A673 (cell line): Measurements from ENCODE around the gene THRB. TPM values are rescaled to one million over a fixed set of nuclear protein-coding genes. Genes with fewer than 3 reads are reported as not detected.

Source experiments
- BruUV-seq: library from RNA; stranded (reverse); fragments of 400-500 nt; replicated peaks from 2 replicates; lab custom pipeline; 2021; lab: Mats Ljungman, UMichigan
- CTCF ChIA-PET: fragments of 300-600 bp; sonication (Branson Sonifier 250); formaldehyde crosslinking; loops from one replicate; lab custom pipeline; 2022; ENCODE audit warnings: antibody characterized with exemption; lab: Charles Lee
- POLR2A ChIA-PET: fragments of 300-600 bp; sonication (Branson Sonifier 250); formaldehyde crosslinking; loops from one replicate; lab custom pipeline; 2022; ENCODE audit warnings: antibody characterized with exemption; ENCODE audit not compliant: low non-redundant PET; lab: Charles Lee
- DNase-seq: peaks from one replicate; pipeline ENCODE4 v3.0.0-alpha.2; 2015; ENCODE audit warnings: low spot score
- H3K27ac ChIP-seq: fragments of 200-600 bp; sonication (generic); 2 replicates; pipeline ENCODE4 v1.5.1; 2016; ENCODE audit warnings: mixed run types, low read depth, mild to moderate bottlenecking, mixed read lengths, antibody characterized with exemption, low read length; ENCODE audit not compliant: poor library complexity, severe bottlenecking
- H3K27me3 ChIP-seq: fragments of 200-600 bp; sonication (generic); replicated peaks from 2 replicates; pipeline ENCODE4 v1.6.1; 2017; ENCODE audit warnings: mixed run types, low read depth, mild to moderate bottlenecking, mixed read lengths, antibody characterized with exemption, low read length; ENCODE audit not compliant: insufficient read depth, poor library complexity
- H3K36me3 ChIP-seq: fragments of 200-600 bp; sonication (generic); 2 replicates; pipeline ENCODE4 v1.6.1; 2016; ENCODE audit warnings: mixed run types, mild to moderate bottlenecking, mixed read lengths, antibody characterized with exemption, low read length; ENCODE audit not compliant: insufficient read depth, poor library complexity, severe bottlenecking
- H3K4me1 ChIP-seq: fragments of 200-600 bp; sonication (generic); 2 replicates; pipeline ENCODE4 v1.6.1; 2017; ENCODE audit warnings: mixed run types, mild to moderate bottlenecking, mixed read lengths, antibody characterized with exemption, low read length; ENCODE audit not compliant: insufficient read depth, poor library complexity, severe bottlenecking
- H3K4me3 ChIP-seq: fragments of 200-600 bp; sonication (generic); 2 replicates; pipeline ENCODE4 v1.5.1; 2016; ENCODE audit warnings: low read depth, mixed run types, mild to moderate bottlenecking, mixed read lengths, low read length; ENCODE audit not compliant: poor library complexity, severe bottlenecking
- H3K9me3 ChIP-seq: fragments of 200-600 bp; sonication (generic); 2 replicates; pipeline ENCODE4 v1.6.1; 2016; ENCODE audit warnings: mixed run types, low read depth, mild to moderate bottlenecking, mixed read lengths, antibody characterized with exemption, low read length; ENCODE audit not compliant: poor library complexity, severe bottlenecking
- CTCF ChIP-seq: fragments of 300-800, 200-600 bp; sonication (generic); conservative IDR thresholded peaks from 2 replicates; pipeline ENCODE4 v1.5.1; 2017; ENCODE audit warnings: low read depth, mild to moderate bottlenecking, antibody characterized with exemption, low read length, moderate library complexity, mixed read lengths
- EZH2 ChIP-seq: fragments of 200-600 bp; sonication (generic); IDR thresholded peaks from 2 replicates; pipeline ENCODE4 v1.6.1; 2017; ENCODE audit warnings: borderline replicate concordance, low read depth, mild to moderate bottlenecking, mixed read lengths, antibody characterized with exemption, low read length; ENCODE audit not compliant: poor library complexity, severe bottlenecking
- intact Hi-C: fragments of 100-400 bp; cut with micrococcal nuclease; formaldehyde crosslinking; loops from one replicate; pipeline ENCODE4 v1.10.0; 2022; ENCODE audit not compliant: unreplicated experiment
- total RNA-seq: library from RNA; stranded (reverse); gene quantifications from 2 replicates; pipeline ENCODE4 v1.2.3, GENCODE V29; 2021

The THRB gene
- total RNA-seq, 1 experiment from 2014 or later: 0.11 TPM

- Histone ChIP-seq H3K27me3 (no peaks in the 10 kb centered on the region), H3K9me3 (no peaks in the 10 kb centered on the region), H3K36me3 (no peaks in the 10 kb centered on the region), H3K4me1 (no peaks in the 10 kb centered on the region), H3K4me3 (no peak overlapping the region), H3K27ac (no peak overlapping the region)
- CTCF ChIA-PET: no interaction called here
- no TSS peak for BruUV-seq
- DNase-seq: no peak
- intact Hi-C loops: no loop called here
- no peak for TF ChIP-seq EZH2
- no peak for TF ChIP-seq CTCF
- POLR2A ChIA-PET: no interaction called here
These were observed 23.2 kb downstream of the THRB start for GRCh38 chr3:24471486-24471885.

- POLR2A ChIA-PET: no interaction called here
- no peaks in the 10 kb centered on the region for H3K4me1 ChIP-seq
- no peaks in the 10 kb centered on the region for H3K36me3 ChIP-seq
- no peaks in the 10 kb centered on the region for H3K9me3 ChIP-seq
- no peaks in the 10 kb centered on the region for H3K27me3 ChIP-seq
- BruUV-seq: no TSS peak
- no peak overlapping the region for H3K27ac ChIP-seq
- intact Hi-C loops: no loop called here
- DNase-seq: no peak
- CTCF ChIA-PET: no interaction called here
- no peak for TF ChIP-seq EZH2
- TF ChIP-seq CTCF: no peak
- H3K4me3 ChIP-seq: no peak overlapping the region
These were observed 24.4 kb downstream of the THRB start for GRCh38 chr3:24470277-24470676.

- Histone ChIP-seq H3K4me3 (no peak overlapping the region), H3K27me3 (peaks cover 2% of the 10 kb centered on the region), H3K27ac (no peak overlapping the region), H3K36me3 (no peaks in the 10 kb centered on the region), H3K9me3 (no peaks in the 10 kb centered on the region), H3K4me1 (no peaks in the 10 kb centered on the region)
- no TSS peak for BruUV-seq
- DNase-seq: no peak
- CTCF ChIA-PET: no interaction called here
- intact Hi-C loops: no loop called here
- no peak for TF ChIP-seq EZH2
- TF ChIP-seq CTCF: no peak
- POLR2A ChIA-PET: no interaction called here
These were observed 30.3 kb downstream of the THRB start for GRCh38 chr3:24464389-24464788.
